Thyroid gland (tissue), 4 donors: Measurements from ENCODE around the gene TNFRSF11A. TPM values are rescaled to one million over a fixed set of nuclear protein-coding genes. Genes with fewer than 3 reads are reported as not detected.

Experiments
- DNase-seq, 2 donors: peaks; one replicate each; pipeline ENCODE4 v3.0.0-alpha.2; 2019
- H3K27ac ChIP-seq, 3 donors: fragments of 200-600 bp; sonication (generic); 1 replicate in 2 of 3; 2 replicates in 1 of 3; pipeline ENCODE4 v1.5.1; 2016 to 2019; ENCODE audit warnings: mild to moderate bottlenecking in 1 of 3, moderate library complexity in 1 of 3
- H3K27me3 ChIP-seq: fragments of 200-600 bp; sonication (generic); one replicate; pipeline ENCODE4 v1.5.1; 2019
- H3K36me3 ChIP-seq, 2 donors: fragments of 200-600 bp; sonication (generic); one replicate each; pipeline ENCODE4 v1.5.1; 2016 to 2019
- H3K4me1 ChIP-seq, 2 donors: fragments of 200-600 bp; sonication (generic); one replicate each; pipeline ENCODE4 v1.5.1; 2017 to 2019
- H3K4me3 ChIP-seq, 3 donors: fragments of 200-600 bp; sonication (generic); replicated peaks in 1 of 3; 1 replicate in 2 of 3; 2 replicates in 1 of 3; pipeline ENCODE4 v1.5.1; 2016; ENCODE audit warnings: mild to moderate bottlenecking in 1 of 3
- H3K9me3 ChIP-seq: fragments of 200-600 bp; sonication (generic); one replicate; pipeline ENCODE4 v1.5.1; 2017
- POLR2A ChIP-seq, 2 donors: fragments of 450-650 bp; IDR thresholded peaks; one replicate each; pipeline ENCODE4 v1.6.1; 2017; ENCODE audit warnings: antibody characterized with exemption in 2 of 2, mild to moderate bottlenecking in 2 of 2, moderate library complexity in 1 of 2
- WGBS, 2 donors: methylation state at CpG; one replicate each; pipeline ENCODE4 v1.1.5; 2017; 5-methylcytosine and 5-hydroxymethylcytosine counted together
- intact Hi-C: fragments of 100-400 bp; cut with DNase I; formaldehyde crosslinking; loops from one replicate; pipeline ENCODE4 v1.15.1; 2023
- total RNA-seq, 4 donors: library from RNA; depleted of rRNA; stranded (reverse); fragments of >200 nt; gene quantifications; one replicate each; pipeline ENCODE4 v1.2.3, GENCODE V29; 2016
- TF ChIP-seq, protein P1 (sequence below), 6 experiments: fragments of 200-600 bp in 3 of 6; fragments of 450-650 bp in 3 of 6; sonication (generic) in 3 of 6; IDR thresholded peaks; one replicate each; pipeline ENCODE4 v1.5.1; 2016 to 2019; ENCODE audit warnings: antibody characterized with exemption in 6 of 6, mild to moderate bottlenecking in 2 of 6, inconsistent platforms in 1 of 6, moderate library complexity in 1 of 6

The TNFRSF11A gene
- total RNA-seq, 4 donors from 2014 or later: 3.3 to 11.6 (median 6.7) TPM

- TF ChIP-seq, protein P1, sequence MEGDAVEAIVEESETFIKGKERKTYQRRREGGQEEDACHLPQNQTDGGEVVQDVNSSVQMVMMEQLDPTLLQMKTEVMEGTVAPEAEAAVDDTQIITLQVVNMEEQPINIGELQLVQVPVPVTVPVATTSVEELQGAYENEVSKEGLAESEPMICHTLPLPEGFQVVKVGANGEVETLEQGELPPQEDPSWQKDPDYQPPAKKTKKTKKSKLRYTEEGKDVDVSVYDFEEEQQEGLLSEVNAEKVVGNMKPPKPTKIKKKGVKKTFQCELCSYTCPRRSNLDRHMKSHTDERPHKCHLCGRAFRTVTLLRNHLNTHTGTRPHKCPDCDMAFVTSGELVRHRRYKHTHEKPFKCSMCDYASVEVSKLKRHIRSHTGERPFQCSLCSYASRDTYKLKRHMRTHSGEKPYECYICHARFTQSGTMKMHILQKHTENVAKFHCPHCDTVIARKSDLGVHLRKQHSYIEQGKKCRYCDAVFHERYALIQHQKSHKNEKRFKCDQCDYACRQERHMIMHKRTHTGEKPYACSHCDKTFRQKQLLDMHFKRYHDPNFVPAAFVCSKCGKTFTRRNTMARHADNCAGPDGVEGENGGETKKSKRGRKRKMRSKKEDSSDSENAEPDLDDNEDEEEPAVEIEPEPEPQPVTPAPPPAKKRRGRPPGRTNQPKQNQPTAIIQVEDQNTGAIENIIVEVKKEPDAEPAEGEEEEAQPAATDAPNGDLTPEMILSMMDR (IDR thresholded peaks at IDR 0.05): no peak
- TF ChIP-seq POLR2A (IDR thresholded peaks at IDR 0.05): no peak
- H3K4me1 ChIP-seq: no peaks in the 10 kb centered on the region
- intact Hi-C loops: no loop called here
- DNase-seq: no peak
- H3K27ac ChIP-seq: no peak overlapping the region
- no peaks in the 10 kb centered on the region for H3K36me3 ChIP-seq
- H3K27me3 ChIP-seq: no peaks in the 10 kb centered on the region
- no peaks in the 10 kb centered on the region for H3K9me3 ChIP-seq
- no peak overlapping the region for H3K4me3 ChIP-seq
- 84 to 88% methylated on average over 5 of the region's 5 CpGs for WGBS, 2 donors
Measured at GRCh38 chr18:62335494-62335893, 10.4 kb downstream of the TNFRSF11A start.

DNA sequence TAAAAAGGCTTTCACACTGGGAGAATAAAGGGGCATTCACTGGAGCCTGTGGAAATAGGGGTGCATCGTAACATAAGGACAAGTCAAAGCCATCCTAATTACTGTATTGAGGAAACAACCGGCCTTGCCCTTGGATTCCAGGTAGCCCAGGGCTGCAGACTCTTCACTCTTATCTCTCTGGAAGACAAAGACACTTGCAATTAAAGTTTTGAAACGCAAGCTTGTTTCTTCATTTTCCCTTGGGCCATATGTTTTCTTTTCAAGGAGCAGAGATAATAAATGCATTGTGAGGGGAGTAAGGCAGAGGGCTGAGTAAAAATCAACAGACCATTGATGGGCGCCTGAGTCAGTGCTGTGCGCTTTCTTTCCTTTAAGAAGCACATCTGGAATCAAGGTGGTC, 11.5 kb downstream of the TNFRSF11A start:
- no peak for TF ChIP-seq POLR2A (IDR thresholded peaks at IDR 0.05)
- TF ChIP-seq, protein P1 (IDR thresholded peaks at IDR 0.05): no peak
- no peak overlapping the region for H3K4me3 ChIP-seq
- no peaks in the 10 kb centered on the region for H3K9me3 ChIP-seq
- WGBS, 2 donors: 84 to 88% methylated on average over 5 of the region's 5 CpGs
- no peak for DNase-seq
- no peak overlapping the region for H3K27ac ChIP-seq
- H3K36me3 ChIP-seq: no peaks in the 10 kb centered on the region
- no peaks in the 10 kb centered on the region for H3K27me3 ChIP-seq
- intact Hi-C loops: no loop called here
- no peaks in the 10 kb centered on the region for H3K4me1 ChIP-seq

DNA sequence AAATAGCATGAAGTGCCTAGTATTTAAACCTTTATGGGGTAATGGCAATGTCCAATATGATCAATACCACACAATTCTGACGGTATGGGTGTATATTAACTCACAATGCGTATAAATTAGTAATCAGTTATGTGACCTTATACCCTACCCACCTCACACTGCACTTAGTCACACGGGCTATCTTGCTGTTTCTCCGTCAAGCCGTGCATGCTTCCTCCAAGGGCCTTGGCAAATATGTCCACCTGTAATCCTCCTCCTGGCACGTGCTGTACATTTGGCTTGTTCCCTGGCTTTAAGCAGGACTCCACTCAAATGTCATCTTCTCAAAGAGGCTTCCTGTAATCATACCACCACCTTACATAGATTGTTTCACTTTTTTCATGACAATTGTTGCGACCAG, 12.2 kb downstream of the TNFRSF11A start:
- no peaks in the 10 kb centered on the region for H3K9me3 ChIP-seq
- 91 to 92% methylated on average over 7 of the region's 7 CpGs for WGBS, 2 donors
- intact Hi-C loops: no loop called here

DNA sequence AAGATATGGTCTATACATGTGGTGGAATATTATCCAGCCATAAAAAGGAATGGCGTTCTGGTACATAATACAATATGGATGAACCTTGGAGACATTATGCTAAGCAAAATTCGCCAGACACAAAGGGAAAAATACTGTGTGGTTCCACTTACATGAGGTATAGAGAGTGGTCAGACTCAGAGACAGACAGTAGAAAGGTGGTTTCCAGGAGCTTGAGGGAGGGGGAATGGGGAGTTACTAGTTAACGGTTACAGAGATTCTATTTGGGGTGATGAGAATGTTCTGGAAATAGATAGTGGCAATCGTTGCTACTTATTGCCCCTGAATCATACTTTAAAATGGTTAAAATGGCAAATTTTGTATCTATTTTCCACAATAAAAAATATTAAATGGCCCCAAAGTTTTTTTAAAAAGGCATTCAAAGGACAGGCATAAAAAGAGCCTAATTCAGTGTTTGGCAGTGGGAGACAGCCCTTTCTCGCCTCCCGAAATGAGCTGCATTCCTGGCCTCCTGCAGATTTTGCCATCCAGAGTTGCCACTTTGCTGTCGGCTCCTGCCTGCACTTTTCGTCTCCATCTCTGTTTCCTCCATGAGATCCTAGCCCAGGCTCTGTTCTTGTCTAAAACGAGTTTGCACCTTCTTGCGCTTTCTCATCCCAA, 13.5 kb downstream of the TNFRSF11A start:
- Histone ChIP-seq H3K27ac (no peak overlapping the region), H3K4me3 (no peak overlapping the region), H3K27me3 (no peaks in the 10 kb centered on the region), H3K9me3 (no peaks in the 10 kb centered on the region), H3K4me1 (no peaks in the 10 kb centered on the region), H3K36me3 (no peaks in the 10 kb centered on the region)
- 77% methylated on average over 10 of the region's 10 CpGs for WGBS, 2 donors
- DNase-seq: no peak
- intact Hi-C loops: no loop called here
- TF ChIP-seq, protein P1 (IDR thresholded peaks at IDR 0.05): no peak
- no peak for TF ChIP-seq POLR2A (IDR thresholded peaks at IDR 0.05)

More for the DNA sequence above, 12.2 kb downstream of the TNFRSF11A start:
- Histone ChIP-seq H3K4me1 (no peaks in the 10 kb centered on the region), H3K36me3 (no peaks in the 10 kb centered on the region), H3K27me3 (no peaks in the 10 kb centered on the region), H3K4me3 (no peak overlapping the region), H3K27ac (no peak overlapping the region)
- no peak for DNase-seq
- TF ChIP-seq POLR2A (IDR thresholded peaks at IDR 0.05): no peak
- TF ChIP-seq, protein P1 (IDR thresholded peaks at IDR 0.05): no peak

GRCh38 chr18:62339106-62339988, 14.2 kb downstream of the TNFRSF11A start:
- H3K27me3 ChIP-seq: no peaks in the 10 kb centered on the region
- no peaks in the 10 kb centered on the region for H3K9me3 ChIP-seq
- 73% methylated on average over 15 of the region's 15 CpGs for WGBS, 2 donors
- H3K4me3 ChIP-seq: no peak overlapping the region
- no peaks in the 10 kb centered on the region for H3K36me3 ChIP-seq
- no peak for TF ChIP-seq POLR2A (IDR thresholded peaks at IDR 0.05)
- TF ChIP-seq, protein P1 (IDR thresholded peaks at IDR 0.05): no peak
- H3K4me1 ChIP-seq: no peaks in the 10 kb centered on the region
- intact Hi-C loops: no loop called here
- no peak for DNase-seq
- no peak overlapping the region for H3K27ac ChIP-seq
